Endothelial cell of umbilical vein (primary cell): ENCODE results near the gene GLUD1. TPM values are rescaled to one million over a fixed set of nuclear protein-coding genes. Genes with fewer than 3 reads are reported as not detected.
"Not testable (repeated sequence)": the region's sequence is repeated elsewhere in the genome, so short reads cannot be mapped to it uniquely, and the experiment has no call there.

Experiments used
- BruUV-seq: library from RNA; stranded (reverse); fragments of 400-500 nt; replicated peaks from 2 replicates; lab custom pipeline; 2021; lab: Mats Ljungman, UMichigan
- CTCF ChIA-PET: fragments of 300-600, 350-600 bp; sonication (Branson Sonifier 250); formaldehyde crosslinking; loops from one replicate; lab custom pipeline; 2021; ENCODE audit warnings: antibody characterized with exemption, inconsistent platforms; lab: Charles Lee
- POLR2A ChIA-PET: fragments of 300-600, 350-600 bp; sonication (Branson Sonifier 250); formaldehyde crosslinking; loops from one replicate; lab custom pipeline; 2021; ENCODE audit warnings: antibody characterized with exemption, inconsistent platforms; lab: Charles Lee
- DNase-seq: peaks from one replicate; pipeline ENCODE4 v3.0.0-alpha.2; 2011; ENCODE audit warnings: low read depth, low spot score
- FAIRE-seq: peaks from 2 replicates; lab custom pipeline; 2011; peaks lifted over from hg19 to GRCh38; lab: Jason Lieb, UNC
- H2AFZ ChIP-seq: 2 replicates; pipeline ENCODE4 v1.6.0; 2012; ENCODE audit warnings: low read depth, low read length, control low read depth, inconsistent platforms
- H3K27ac ChIP-seq: 2 replicates; pipeline ENCODE4 v1.5.1; 2011; ENCODE audit warnings: low read depth, mild to moderate bottlenecking, control low read depth, low read length, moderate library complexity; ENCODE audit not compliant: insufficient read depth
- H3K27me3 ChIP-seq, 2 experiments: 2 replicates each; pipeline versions ENCODE4 v1.6.0 to v1.6.1; 2011; ENCODE audit warnings: low read length in 2 of 2, mixed read lengths in 1 of 2; ENCODE audit not compliant: control insufficient read depth in 2 of 2, insufficient read depth in 2 of 2
- H3K36me3 ChIP-seq, 2 experiments: 2 replicates in 1 of 2; 3 replicates in 1 of 2; pipeline ENCODE4 v1.5.1; 2011; ENCODE audit warnings: low read length in 2 of 2, mild to moderate bottlenecking in 1 of 2, moderate library complexity in 1 of 2; ENCODE audit not compliant: control insufficient read depth in 2 of 2, insufficient read depth in 2 of 2; ENCODE audit errors: extremely low read depth in 1 of 2
- H3K4me1 ChIP-seq: 3 replicates; pipeline ENCODE4 v1.5.1; 2011; ENCODE audit warnings: mild to moderate bottlenecking, low read length; ENCODE audit not compliant: control insufficient read depth, insufficient read depth; ENCODE audit errors: extremely low read depth
- H3K4me2 ChIP-seq: 2 replicates; pipeline ENCODE4 v1.6.1; 2011; ENCODE audit warnings: low read length, control low read depth, mixed read lengths; ENCODE audit not compliant: insufficient read depth
- H3K4me3 ChIP-seq, 3 experiments: fragments of 200-600 bp in 1 of 3; sonication (generic), shearing (Covaris generic) in 1 of 3; replicated peaks in 1 of 3; 2 replicates each; pipeline ENCODE4 v1.5.1; 2011 to 2016; ENCODE audit warnings: control low read depth in 3 of 3, low read length in 3 of 3, mild to moderate bottlenecking in 2 of 3, inconsistent platforms in 1 of 3, low read depth in 1 of 3, moderate library complexity in 1 of 3; ENCODE audit not compliant: insufficient read depth in 1 of 3
- H3K79me2 ChIP-seq: 2 replicates; pipeline ENCODE4 v1.6.0; 2012; ENCODE audit warnings: low read length, inconsistent platforms; ENCODE audit not compliant: control insufficient read depth, insufficient read depth
- H3K9ac ChIP-seq: replicated peaks from 2 replicates; pipeline ENCODE3; 2011; ENCODE audit warnings: low read length, control low read depth; ENCODE audit not compliant: insufficient read depth; ENCODE audit errors: extremely low read depth
- H3K9me1 ChIP-seq: replicated peaks from 3 replicates; pipeline ENCODE4 v1.6.0; 2011; ENCODE audit warnings: mild to moderate bottlenecking, low read length; ENCODE audit not compliant: control insufficient read depth, insufficient read depth; ENCODE audit errors: extremely low read depth
- H3K9me3 ChIP-seq: replicated peaks from 2 replicates; pipeline ENCODE4 v1.5.1; 2012; ENCODE audit warnings: low read length, inconsistent platforms; ENCODE audit not compliant: control insufficient read depth, insufficient read depth
- H4K20me1 ChIP-seq: replicated peaks from 2 replicates; pipeline ENCODE3; 2011; ENCODE audit warnings: mild to moderate bottlenecking, low read length; ENCODE audit not compliant: control insufficient read depth, insufficient read depth; ENCODE audit errors: extremely low read depth
- dilution Hi-C: fragments of 300-500 bp; cut with MboI; formaldehyde crosslinking; loops from one replicate; pipeline ENCODE4 v1.15.0; 2019; ENCODE audit warnings: low sequenced_read_pairs; ENCODE audit not compliant: extremely low pct_ligation_motif_present
- intact Hi-C: fragments of 100-400 bp; cut with micrococcal nuclease; formaldehyde crosslinking; loops from one replicate; pipeline ENCODE4 v1.10.0; 2022
- polyA plus RNA-seq, 4 experiments: library from polyadenylated mRNA; depleted of rRNA in 3 of 4; stranded (reverse) in 3 of 4; unstranded in 1 of 4; fragments of >200 nt; gene quantifications; 2 replicates each; pipeline versions ENCODE4 v1.2.1 to v1.2.3, GENCODE V29; 2011 to 2012; ENCODE audit warnings: missing spikeins in 1 of 4
- total RNA-seq: library from RNA; stranded (reverse); gene quantifications from 2 replicates; pipeline ENCODE4 v1.2.3, GENCODE V29; 2021

The GLUD1 gene
- total and polyA plus RNA-seq, 2 donors (not counting 3 experiments of a cell fraction or from before 2014, with no cell fraction given): 41.9 to 94.7 TPM

DNA sequence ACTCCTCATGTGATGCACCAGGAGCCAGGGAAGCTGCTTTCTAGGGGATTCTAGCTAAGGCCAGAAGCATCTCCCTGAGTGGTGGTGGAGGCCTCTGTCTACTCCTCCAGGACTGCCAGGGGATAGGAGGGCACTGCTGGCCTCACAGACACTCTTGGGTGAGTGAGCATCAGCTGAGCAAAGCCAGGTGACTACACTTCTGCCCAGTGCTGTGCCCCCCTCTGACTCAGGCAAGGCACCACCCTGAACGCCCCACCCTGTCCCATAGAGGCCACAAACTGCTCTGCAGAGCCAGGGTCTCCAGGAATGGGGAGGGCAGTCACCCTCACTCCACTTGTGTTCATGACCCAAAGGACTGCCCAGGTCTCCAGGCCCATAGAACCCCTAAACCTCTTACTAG, 75.1 kb downstream of the GLUD1 start:
- dilution Hi-C loops, BruUV-seq, H2AFZ ChIP-seq, H3K9me3 ChIP-seq, FAIRE-seq, CTCF ChIA-PET, H3K79me2 ChIP-seq, H3K4me2 ChIP-seq, H3K4me1 ChIP-seq, H3K27me3 ChIP-seq, H3K4me3 ChIP-seq, H3K27ac ChIP-seq, intact Hi-C loops, DNase-seq, H4K20me1 ChIP-seq, H3K36me3 ChIP-seq, H3K9me1 ChIP-seq, POLR2A ChIA-PET, H3K9ac ChIP-seq: not testable (repeated sequence)

GRCh38 chr10:87019066-87019465, 75.6 kb downstream of the GLUD1 start:
- H3K9ac ChIP-seq, H3K27ac ChIP-seq, dilution Hi-C loops, H3K4me3 ChIP-seq, H2AFZ ChIP-seq, H3K4me2 ChIP-seq, H3K4me1 ChIP-seq, H3K9me3 ChIP-seq, FAIRE-seq, BruUV-seq, H3K27me3 ChIP-seq, H3K9me1 ChIP-seq, CTCF ChIA-PET, H3K79me2 ChIP-seq, H4K20me1 ChIP-seq, POLR2A ChIA-PET, DNase-seq, H3K36me3 ChIP-seq, intact Hi-C loops: not testable (repeated sequence)

DNA sequence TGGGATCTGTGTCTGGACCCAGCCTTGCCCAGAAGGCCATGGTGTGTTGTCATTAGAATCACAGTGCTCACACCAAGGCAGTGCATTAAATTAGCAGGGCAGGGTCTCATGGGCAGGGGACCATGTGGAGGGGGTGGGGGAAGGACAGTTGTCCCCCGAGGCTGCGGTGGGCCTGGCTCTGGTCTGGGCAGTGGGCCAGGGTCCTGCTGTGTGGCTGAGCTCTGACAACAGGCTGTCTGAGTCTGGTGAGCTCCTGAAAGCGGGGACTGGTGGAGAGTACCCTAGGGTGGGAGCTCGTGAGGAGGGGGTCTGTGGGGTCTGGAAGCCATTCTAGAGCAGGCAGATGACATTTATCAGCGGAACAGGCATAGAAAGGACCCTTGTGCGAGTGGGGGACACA, 76.5 kb downstream of the GLUD1 start:
- dilution Hi-C loops, DNase-seq, CTCF ChIA-PET, H3K9ac ChIP-seq, H4K20me1 ChIP-seq, FAIRE-seq, H3K27me3 ChIP-seq, H3K79me2 ChIP-seq, BruUV-seq, H3K4me2 ChIP-seq, intact Hi-C loops, H3K27ac ChIP-seq, H3K4me1 ChIP-seq, H3K9me1 ChIP-seq, H2AFZ ChIP-seq, POLR2A ChIA-PET, H3K9me3 ChIP-seq, H3K36me3 ChIP-seq, H3K4me3 ChIP-seq: not testable (repeated sequence)

- FAIRE-seq, H3K9me3 ChIP-seq, H3K9ac ChIP-seq, H3K4me3 ChIP-seq, dilution Hi-C loops, H3K4me1 ChIP-seq, H3K9me1 ChIP-seq, POLR2A ChIA-PET, H3K79me2 ChIP-seq, H3K4me2 ChIP-seq, H3K27me3 ChIP-seq, H3K36me3 ChIP-seq, H3K27ac ChIP-seq, H4K20me1 ChIP-seq, BruUV-seq, H2AFZ ChIP-seq, intact Hi-C loops, CTCF ChIA-PET, DNase-seq: not testable (repeated sequence)
Observed at GRCh38 chr10:87014986-87015716, 79.5 kb downstream of the GLUD1 start.
